ENCODE results near the gene STON1. TPM values are rescaled to one million over a fixed set of nuclear protein-coding genes. Genes with fewer than 3 reads are reported as not detected.

STON1 gene
- total RNA-seq, 1 experiment from 2014 or later, result 5.5 TPM

DNA sequence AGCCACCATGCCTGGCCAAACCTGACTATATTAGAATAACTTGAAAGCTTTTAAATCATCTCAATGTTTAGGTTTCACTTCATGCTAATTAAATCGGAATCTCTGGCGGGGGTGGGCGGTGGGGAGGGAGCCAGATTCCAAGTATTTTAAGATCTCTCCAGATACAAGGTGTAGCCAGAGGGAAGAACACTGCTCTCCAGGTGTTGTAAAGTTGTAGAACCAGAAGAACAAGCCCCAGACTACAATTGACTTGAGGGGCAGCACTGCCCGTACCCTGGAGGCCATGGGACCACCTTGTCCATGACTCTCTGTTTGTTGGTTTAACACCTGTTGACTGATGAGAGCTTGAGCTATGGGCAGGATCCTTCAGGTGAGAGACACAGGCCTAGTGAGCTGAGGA, 54.6 kb downstream of the STON1 start:
- Histone ChIP-seq H3K9ac (ENCODE audit: extremely low read depth, insufficient read length, low read length) (no peak overlapping the region), H4K91ac (ENCODE audit: insufficient read length, low read depth, low read length) (no peak overlapping the region), H3K4ac (ENCODE audit: low read depth, low read length) (no peak overlapping the region), H4K20me1 (ENCODE audit: control insufficient read depth, insufficient read depth, insufficient read length) (no peaks in the 10 kb centered on the region), H3K9me3 (ENCODE audit: control insufficient read depth, low read depth, low read length) (no peaks in the 10 kb centered on the region), H2BK5ac (ENCODE audit: insufficient read length, low read length) (no peak overlapping the region), H3K27me3 (ENCODE audit: insufficient read depth, low read length) (no peaks in the 10 kb centered on the region), H2BK15ac (ENCODE audit: low read depth, low read length) (no peak overlapping the region), H3K4me1 (ENCODE audit: insufficient read depth, low read length) (peaks cover 10% of the 10 kb centered on the region; the same call in 1 of the 2 replicates), H2BK12ac (ENCODE audit: insufficient read length, low read depth, low read length) (no peak overlapping the region), H3K18ac (ENCODE audit: insufficient read length, low read depth, low read length) (no peak overlapping the region), H2BK20ac (ENCODE audit: low read depth, low read length, poor library complexity, severe bottlenecking) (no peak overlapping the region), H3K14ac (ENCODE audit: insufficient read depth, low read length) (no peak overlapping the region), H3K27ac (ENCODE audit: insufficient read length, low read depth, low read length) (no peak overlapping the region), H4K8ac (replicated peaks; ENCODE audit: insufficient read length, low read depth, low read length) (no peak overlapping the region), H3K23ac (ENCODE audit: insufficient read length, low read depth, low read length) (no peak overlapping the region), H2AFZ (ENCODE audit: low read length) (no peak overlapping the region), H3K4me2 (ENCODE audit: insufficient read depth, insufficient read length, low read length) (no peak overlapping the region), H2AK5ac (ENCODE audit: insufficient read length, low read length) (no peak overlapping the region), H3T11ph (ENCODE audit: low read length) (no peak overlapping the region), H3K23me2 (ENCODE audit: insufficient read length, low read depth, low read length, poor library complexity, severe bottlenecking) (no peaks in the 10 kb centered on the region), H3K79me2 (ENCODE audit: insufficient read depth, low read length) (no peaks in the 10 kb centered on the region), H2BK120ac (ENCODE audit: low read depth, low read length, poor library complexity, severe bottlenecking) (no peak overlapping the region), H4K5ac (ENCODE audit: insufficient read length, low read depth, low read length) (no peak overlapping the region), H3K56ac (ENCODE audit: insufficient read length, low read depth, low read length) (no peak overlapping the region), H3K79me1 (ENCODE audit: insufficient read depth, low read depth, low read length, poor library complexity, severe bottlenecking) (no peaks in the 10 kb centered on the region)
- Mint-ChIP-seq H3K36me3 (ENCODE audit: insufficient read depth in 1 of 3, low read depth in 3 of 3) (peaks cover 20 to 37% (median 26%) of the 10 kb centered on the region in 3 experiments), H3K27ac (peak overlapping the region; percentile 3 to 93 (median 73); a peak in 4 of 7 replicates), H3K4me1 (peaks cover 36 to 42% of the 10 kb centered on the region in 2 experiments), H3K4me3 (no peak overlapping the region; a peak in 1 of 5 replicates), H3K27me3 (ENCODE audit: low read depth) (peaks cover 14% of the 10 kb centered on the region), H3K9me3 (no peaks in the 10 kb centered on the region; a peak in 1 of 5 replicates)
- no CpG with 5 or more reads among the region's 4 CpGs for WGBS (ENCODE audit: extremely low coverage, insufficient read length, low lambda C conversion rate)
- TF ChIP-seq, protein P1, sequence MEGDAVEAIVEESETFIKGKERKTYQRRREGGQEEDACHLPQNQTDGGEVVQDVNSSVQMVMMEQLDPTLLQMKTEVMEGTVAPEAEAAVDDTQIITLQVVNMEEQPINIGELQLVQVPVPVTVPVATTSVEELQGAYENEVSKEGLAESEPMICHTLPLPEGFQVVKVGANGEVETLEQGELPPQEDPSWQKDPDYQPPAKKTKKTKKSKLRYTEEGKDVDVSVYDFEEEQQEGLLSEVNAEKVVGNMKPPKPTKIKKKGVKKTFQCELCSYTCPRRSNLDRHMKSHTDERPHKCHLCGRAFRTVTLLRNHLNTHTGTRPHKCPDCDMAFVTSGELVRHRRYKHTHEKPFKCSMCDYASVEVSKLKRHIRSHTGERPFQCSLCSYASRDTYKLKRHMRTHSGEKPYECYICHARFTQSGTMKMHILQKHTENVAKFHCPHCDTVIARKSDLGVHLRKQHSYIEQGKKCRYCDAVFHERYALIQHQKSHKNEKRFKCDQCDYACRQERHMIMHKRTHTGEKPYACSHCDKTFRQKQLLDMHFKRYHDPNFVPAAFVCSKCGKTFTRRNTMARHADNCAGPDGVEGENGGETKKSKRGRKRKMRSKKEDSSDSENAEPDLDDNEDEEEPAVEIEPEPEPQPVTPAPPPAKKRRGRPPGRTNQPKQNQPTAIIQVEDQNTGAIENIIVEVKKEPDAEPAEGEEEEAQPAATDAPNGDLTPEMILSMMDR (conservative IDR thresholded peaks at IDR 0.05), result no peak
- DNase-seq, result no peak

Measured in H9 (cell line).